Measurements from ENCODE around the gene E2F6. TPM values are rescaled to one million over a fixed set of nuclear protein-coding genes. Genes with fewer than 3 reads are reported as not detected.

E2F6 gene
- polyA plus RNA-seq, 1 experiment = 4.9 TPM

DNA sequence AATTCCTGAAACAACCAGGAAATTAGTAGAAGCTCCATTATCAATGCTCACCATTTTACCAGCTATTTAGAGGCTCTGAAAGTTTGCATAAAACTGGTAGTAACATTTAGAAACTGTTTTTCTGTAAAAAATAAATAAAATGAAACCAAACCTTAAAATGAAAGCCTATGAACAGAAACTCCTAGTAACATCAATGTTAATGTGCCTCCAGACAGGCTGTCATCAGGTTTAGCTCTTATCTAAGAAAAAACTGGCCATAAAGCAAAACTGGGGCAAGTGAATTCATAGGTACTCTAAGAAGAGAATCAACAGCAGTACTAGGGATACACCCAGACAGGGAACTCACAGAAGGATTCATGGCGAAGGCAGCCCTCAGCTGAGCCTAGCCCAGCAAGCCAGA is 8.0 kb downstream of the E2F6 start:
- CTCF ChIA-PET = interaction anchor here (2.1 to 3.5 kb wide), 3 partner anchors 11 to 325 kb away, joined by 7 to 19 read pairs (median 10); a partner anchor contains a TSS
- peaks cover 1% of the 10 kb centered on the region; the same call in 1 of the 2 replicates for H3K36me3 ChIP-seq (ENCODE audit: control insufficient read depth, insufficient read depth, low read length)

DNA sequence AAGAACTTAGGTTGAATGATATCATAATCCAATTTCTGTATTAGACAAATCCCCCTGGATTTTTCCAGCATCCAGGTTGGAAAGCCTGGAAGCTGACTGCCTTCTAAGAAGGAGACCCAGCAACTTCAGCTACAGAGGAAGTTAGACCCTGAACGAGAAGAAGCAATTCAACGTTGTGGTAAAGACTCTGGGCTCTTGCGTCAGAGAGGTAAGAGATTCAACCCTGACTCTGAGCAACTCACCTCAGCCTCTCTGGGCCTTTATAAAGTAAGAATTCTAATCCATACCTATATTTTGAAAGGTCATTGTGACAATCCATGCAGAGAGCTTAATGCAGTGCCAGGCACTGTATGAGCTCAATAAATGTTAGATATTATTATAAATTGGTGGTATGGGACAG is 9.7 kb downstream of the E2F6 start:
- CTCF ChIA-PET = interaction anchor here (0.7 to 1.2 kb wide), 2 partner anchors 9 to 636 kb away, joined by 3 read pairs; no protein-coding TSS in a partner anchor

More for the DNA sequence above, 8.0 kb downstream of the E2F6 start:
- TF ChIP-seq, protein P1, sequence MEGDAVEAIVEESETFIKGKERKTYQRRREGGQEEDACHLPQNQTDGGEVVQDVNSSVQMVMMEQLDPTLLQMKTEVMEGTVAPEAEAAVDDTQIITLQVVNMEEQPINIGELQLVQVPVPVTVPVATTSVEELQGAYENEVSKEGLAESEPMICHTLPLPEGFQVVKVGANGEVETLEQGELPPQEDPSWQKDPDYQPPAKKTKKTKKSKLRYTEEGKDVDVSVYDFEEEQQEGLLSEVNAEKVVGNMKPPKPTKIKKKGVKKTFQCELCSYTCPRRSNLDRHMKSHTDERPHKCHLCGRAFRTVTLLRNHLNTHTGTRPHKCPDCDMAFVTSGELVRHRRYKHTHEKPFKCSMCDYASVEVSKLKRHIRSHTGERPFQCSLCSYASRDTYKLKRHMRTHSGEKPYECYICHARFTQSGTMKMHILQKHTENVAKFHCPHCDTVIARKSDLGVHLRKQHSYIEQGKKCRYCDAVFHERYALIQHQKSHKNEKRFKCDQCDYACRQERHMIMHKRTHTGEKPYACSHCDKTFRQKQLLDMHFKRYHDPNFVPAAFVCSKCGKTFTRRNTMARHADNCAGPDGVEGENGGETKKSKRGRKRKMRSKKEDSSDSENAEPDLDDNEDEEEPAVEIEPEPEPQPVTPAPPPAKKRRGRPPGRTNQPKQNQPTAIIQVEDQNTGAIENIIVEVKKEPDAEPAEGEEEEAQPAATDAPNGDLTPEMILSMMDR (IDR thresholded peaks at IDR 0.05; ENCODE audit: insufficient read depth, low read depth, low read length) = no peak
- POLR2A ChIA-PET = no interaction called here
- no peak for DNase-seq (ENCODE audit: low read depth)
- H3K27me3 ChIP-seq (ENCODE audit: control insufficient read depth, insufficient read depth, low read length) = no peaks in the 10 kb centered on the region
- no peak overlapping the region for H3K4me3 ChIP-seq (ENCODE audit: low read depth, low read length)

DNA sequence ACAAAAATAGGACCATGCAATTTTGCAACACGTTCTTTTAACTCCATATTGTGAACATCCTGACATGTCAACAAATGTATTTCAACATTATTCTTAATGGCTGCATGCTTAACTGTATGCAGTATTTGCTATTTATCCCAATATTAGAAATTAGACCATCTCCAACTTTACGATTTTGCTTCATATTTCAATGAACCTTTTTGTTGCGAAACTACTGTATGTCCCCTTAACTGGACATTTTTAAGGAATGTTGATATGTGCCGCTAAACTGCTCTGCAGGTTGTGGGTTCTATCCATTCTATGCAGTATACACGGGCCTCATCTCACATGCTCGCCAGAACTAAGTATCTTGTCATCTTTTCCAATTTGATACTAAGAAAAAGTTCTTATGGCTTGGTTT is 11.1 kb downstream of the E2F6 start:
- ChIA-PET CTCF (no interaction called here), POLR2A (no interaction called here)
- Histone ChIP-seq H3K4me3 (ENCODE audit: low read depth, low read length) (no peak overlapping the region), H3K27me3 (ENCODE audit: control insufficient read depth, insufficient read depth, low read length) (no peaks in the 10 kb centered on the region), H3K36me3 (ENCODE audit: control insufficient read depth, insufficient read depth, low read length) (peaks cover 1% of the 10 kb centered on the region; the same call in 1 of the 2 replicates)
- TF ChIP-seq, protein P1 (IDR thresholded peaks at IDR 0.05; ENCODE audit: insufficient read depth, low read depth, low read length) = no peak
- DNase-seq (ENCODE audit: low read depth) = no peak

More for the DNA sequence above, 9.7 kb downstream of the E2F6 start:
- no peak overlapping the region for H3K4me3 ChIP-seq (ENCODE audit: low read depth, low read length)
- TF ChIP-seq, protein P1 (IDR thresholded peaks at IDR 0.05; ENCODE audit: insufficient read depth, low read depth, low read length) = no peak
- POLR2A ChIA-PET = no interaction called here
- no peak for DNase-seq (ENCODE audit: low read depth)
- H3K27me3 ChIP-seq (ENCODE audit: control insufficient read depth, insufficient read depth, low read length) = no peaks in the 10 kb centered on the region
- peaks cover 1% of the 10 kb centered on the region; the same call in 1 of the 2 replicates for H3K36me3 ChIP-seq (ENCODE audit: control insufficient read depth, insufficient read depth, low read length)

DNA sequence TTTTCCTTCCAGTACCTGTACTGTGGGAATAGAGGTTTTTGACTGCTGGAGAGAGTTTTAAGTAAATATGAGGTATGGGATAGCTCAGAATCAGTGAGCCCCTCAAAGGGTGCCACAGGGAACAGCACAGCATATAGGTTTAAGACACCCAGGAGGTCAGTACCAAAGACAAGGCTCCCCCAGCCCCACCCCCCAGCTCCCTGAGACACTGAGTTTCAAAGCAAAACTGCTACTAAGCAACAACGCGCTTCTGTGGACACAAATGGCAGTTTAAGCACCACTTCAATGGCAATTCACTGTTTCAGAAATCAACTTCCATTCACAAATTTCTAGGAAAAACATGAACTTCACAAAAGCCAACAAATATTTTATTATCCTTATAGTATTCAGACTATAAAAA is 15.2 kb downstream of the E2F6 start:
- H3K27me3 ChIP-seq (ENCODE audit: control insufficient read depth, insufficient read depth, low read length) = no peaks in the 10 kb centered on the region
- no peak for DNase-seq (ENCODE audit: low read depth)
- POLR2A ChIA-PET = no interaction called here
- H3K4me3 ChIP-seq (ENCODE audit: low read depth, low read length) = no peak overlapping the region
- H3K36me3 ChIP-seq (ENCODE audit: control insufficient read depth, insufficient read depth, low read length) = peaks cover 2% of the 10 kb centered on the region; the same call in 1 of the 2 replicates
- TF ChIP-seq, protein P1 (IDR thresholded peaks at IDR 0.05; ENCODE audit: insufficient read depth, low read depth, low read length) = no peak
- CTCF ChIA-PET = interaction anchor here (0.6 to 8.0 kb wide), 5 partner anchors 127 to 619 kb away, joined by 3 to 109 read pairs (median 3); a partner anchor contains a TSS

DNA sequence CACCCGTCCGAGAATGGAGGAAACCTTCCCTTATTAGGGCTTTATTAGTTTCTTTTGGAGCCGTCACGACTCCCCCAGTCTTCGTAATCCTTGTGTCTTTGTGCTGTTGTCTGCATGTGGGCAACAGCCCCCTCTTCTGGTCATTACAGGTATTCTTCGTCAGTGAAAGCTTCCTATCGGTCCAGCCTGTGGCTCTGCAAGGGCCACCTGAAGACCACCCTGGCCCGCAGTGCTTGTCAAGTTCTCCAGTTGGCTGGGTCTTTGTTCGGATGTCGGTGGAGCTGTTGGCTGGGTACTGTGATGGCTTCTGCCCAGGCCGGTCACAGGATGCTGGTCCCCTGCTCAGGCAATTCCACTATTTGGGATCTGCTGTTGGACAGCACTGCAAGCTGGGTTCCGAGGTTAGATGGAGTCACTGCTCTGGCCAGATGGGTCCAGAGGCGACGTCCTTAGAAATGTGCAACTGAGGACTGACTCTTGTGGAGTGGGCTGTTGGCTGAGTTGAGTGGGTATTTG is 19.2 kb downstream of the E2F6 start:
- DNase-seq (ENCODE audit: low read depth) = peak; percentile 2
- Histone ChIP-seq H3K4me3 (ENCODE audit: low read depth, low read length) (no peak overlapping the region), H3K36me3 (ENCODE audit: control insufficient read depth, insufficient read depth, low read length) (peaks cover 4% of the 10 kb centered on the region), H3K27me3 (ENCODE audit: control insufficient read depth, insufficient read depth, low read length) (no peaks in the 10 kb centered on the region)
- ChIA-PET CTCF (interaction anchor here (0.6 to 8.0 kb wide), 19 partner anchors 10 to 322 kb away, joined by 3 to 109 read pairs (median 4); a partner anchor contains a TSS), POLR2A (no interaction called here)
- TF ChIP-seq, protein P1 (IDR thresholded peaks at IDR 0.05; ENCODE audit: insufficient read depth, low read depth, low read length) = peak; percentile 80
